Neuronal stem cell (in vitro differentiated cells): ENCODE data around the gene ADPRHL1.
A peak's percentile ranks its signal among the peaks of the same experiment; 100 is the strongest.

Experiments used
- DNase-seq: peaks from one replicate; pipeline ENCODE4 v3.0.0-alpha.2; 2013; ENCODE audit warnings: low spot score
- H2AFZ ChIP-seq: one replicate; pipeline ENCODE4 v1.6.1; 2013; ENCODE audit warnings: mild to moderate bottlenecking, low read length, inconsistent platforms
- H2AK5ac ChIP-seq: 2 replicates; pipeline ENCODE4 v1.6.1; 2013; ENCODE audit warnings: low read depth, mild to moderate bottlenecking, inconsistent platforms, low read length, moderate library complexity, mixed read lengths
- H2BK120ac ChIP-seq: 2 replicates; pipeline ENCODE4 v1.6.1; 2013; ENCODE audit warnings: low read depth, mild to moderate bottlenecking, inconsistent platforms, low read length, moderate library complexity, mixed read lengths
- H2BK12ac ChIP-seq: one replicate; pipeline ENCODE4 v1.6.1; 2013; ENCODE audit warnings: low read length, inconsistent platforms
- H2BK15ac ChIP-seq: 2 replicates; pipeline ENCODE4 v1.6.1; 2013; ENCODE audit warnings: mild to moderate bottlenecking, low read length, inconsistent platforms, mixed read lengths
- H2BK5ac ChIP-seq: one replicate; pipeline ENCODE4 v1.6.1; 2013; ENCODE audit warnings: inconsistent platforms, mild to moderate bottlenecking, low read length, moderate library complexity
- H3K14ac ChIP-seq: one replicate; pipeline ENCODE4 v1.6.1; 2013; ENCODE audit warnings: low read length, inconsistent platforms
- H3K18ac ChIP-seq: 2 replicates; pipeline ENCODE4 v1.6.1; 2013; ENCODE audit warnings: low read length, inconsistent platforms
- H3K23ac ChIP-seq: 2 replicates; pipeline ENCODE4 v1.6.1; 2013; ENCODE audit warnings: low read depth, mild to moderate bottlenecking, mixed read lengths, low read length, inconsistent platforms; ENCODE audit not compliant: poor library complexity
- H3K27ac ChIP-seq: replicated peaks from 3 replicates; pipeline ENCODE4 v1.5.1; 2013; ENCODE audit warnings: low read length, inconsistent platforms
- H3K27me3 ChIP-seq, 3 experiments: 2 replicates each; pipeline ENCODE4 v1.6.1; 2013; ENCODE audit warnings: low read length in 3 of 3, mild to moderate bottlenecking in 2 of 3, inconsistent platforms in 1 of 3, low read depth in 1 of 3, mixed read lengths in 1 of 3, moderate library complexity in 1 of 3; ENCODE audit not compliant: control insufficient read depth in 3 of 3, insufficient read depth in 3 of 3
- H3K36me3 ChIP-seq, 2 donors: replicated peaks in 1 of 2; 2 replicates each; pipeline ENCODE4 v1.6.1; 2013; ENCODE audit warnings: low read length in 2 of 2; ENCODE audit not compliant: control insufficient read depth in 2 of 2, insufficient read depth in 2 of 2
- H3K4ac ChIP-seq: 2 replicates; pipeline ENCODE4 v1.6.1; 2013; ENCODE audit warnings: inconsistent platforms, mild to moderate bottlenecking, low read length, moderate library complexity
- H3K4me1 ChIP-seq, 2 donors: 1 replicate in 1 of 2; 2 replicates in 1 of 2; pipeline ENCODE4 v1.6.1; 2013; ENCODE audit warnings: low read length in 2 of 2, low read depth in 1 of 2; ENCODE audit not compliant: control insufficient read depth in 2 of 2, insufficient read depth in 1 of 2
- H3K4me2 ChIP-seq: one replicate; pipeline ENCODE4 v1.6.1; 2013; ENCODE audit warnings: mild to moderate bottlenecking, low read length, inconsistent platforms; ENCODE audit not compliant: insufficient read depth, poor library complexity, severe bottlenecking
- H3K4me3 ChIP-seq, 2 donors: 2 replicates each; pipeline ENCODE4 v1.5.1; 2013; ENCODE audit warnings: low read length in 2 of 2, mild to moderate bottlenecking in 2 of 2, inconsistent platforms in 1 of 2, moderate library complexity in 1 of 2
- H3K79me1 ChIP-seq: one replicate; pipeline ENCODE4 v1.6.1; 2013; ENCODE audit warnings: low read depth, mild to moderate bottlenecking, inconsistent platforms, low read length, moderate library complexity
- H3K9ac ChIP-seq: one replicate; pipeline ENCODE4 v1.6.1; 2013; ENCODE audit warnings: mild to moderate bottlenecking, low read depth, low read length, inconsistent platforms; ENCODE audit not compliant: poor library complexity
- H3K9me3 ChIP-seq, 2 donors: replicated peaks in 1 of 2; 2 replicates each; pipeline versions ENCODE3 to v1.6.1; 2013; ENCODE audit warnings: low read length in 2 of 2, mild to moderate bottlenecking in 2 of 2, inconsistent platforms in 1 of 2, low read depth in 1 of 2, mixed read lengths in 1 of 2, moderate library complexity in 1 of 2; ENCODE audit not compliant: control insufficient read depth in 2 of 2, insufficient read depth in 1 of 2
- H4K8ac ChIP-seq: one replicate; pipeline ENCODE4 v1.6.1; 2013; ENCODE audit warnings: low read depth, mild to moderate bottlenecking, inconsistent platforms, low read length, moderate library complexity
- H4K91ac ChIP-seq: one replicate; pipeline ENCODE4 v1.6.1; 2013; ENCODE audit warnings: low read length, low read depth, mild to moderate bottlenecking, inconsistent platforms; ENCODE audit not compliant: poor library complexity
- WGBS, 2 donors: extraction: QIAGEN DNeasy Blood & Tissue Kit; methylation state at CpG; one replicate each; pipeline ENCODE4 v1.1.7; 2013; ENCODE audit warnings: missing lambda C conversion rate in 2 of 2, mixed read lengths in 1 of 2; ENCODE audit not compliant: insufficient read length in 2 of 2, insufficient replicate concordance in 1 of 2; ENCODE audit errors: extremely low coverage in 2 of 2; 5-methylcytosine and 5-hydroxymethylcytosine counted together

The ADPRHL1 gene

DNA sequence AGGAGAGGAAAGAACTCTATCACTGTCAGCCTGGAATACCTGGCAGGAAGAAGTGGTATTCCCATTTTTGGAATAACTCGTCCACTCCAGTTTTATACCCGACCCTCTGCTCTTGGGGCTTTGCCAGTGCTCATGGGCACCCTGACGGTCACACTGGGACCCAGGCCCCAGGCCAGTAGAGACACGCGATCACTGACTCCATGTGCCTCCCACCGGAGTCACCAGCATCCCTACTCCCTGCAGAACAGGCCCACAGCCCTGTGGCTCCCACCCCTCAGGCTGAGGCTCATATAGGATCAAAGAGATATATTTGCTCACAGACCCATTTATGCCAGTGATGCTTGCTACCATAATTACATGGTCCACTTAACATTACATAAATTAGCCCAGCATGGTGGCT, 92.8 kb downstream of the ADPRHL1 start:
- H3K27me3 ChIP-seq: peaks cover 0 to 8% (median 0%) of the 10 kb centered on the region in 3 experiments
- H3K4me2 ChIP-seq: no peak overlapping the region
- no peak for DNase-seq
- H2BK15ac ChIP-seq: no peak overlapping the region
- peak overlapping the region; percentile 41 for H2BK12ac ChIP-seq
- H4K8ac ChIP-seq: no peak overlapping the region
- H3K4ac ChIP-seq: no peak overlapping the region
- H2AK5ac ChIP-seq: no peak overlapping the region
- peaks cover 0 to 3% of the 10 kb centered on the region in 2 donors for H3K9me3 ChIP-seq
- no peak overlapping the region for H3K23ac ChIP-seq
- no peak overlapping the region for H2BK120ac ChIP-seq
- H3K18ac ChIP-seq: no peak overlapping the region
- no CpG with 5 or more reads among the region's 6 CpGs for WGBS, 2 donors
- peaks cover 1 to 6% of the 10 kb centered on the region in 2 donors for H3K36me3 ChIP-seq
- H3K4me1 ChIP-seq: peaks cover 2 to 6% of the 10 kb centered on the region in 2 donors
- no peak overlapping the region for H2AFZ ChIP-seq
- no peak overlapping the region for H3K4me3 ChIP-seq
- peaks cover 6% of the 10 kb centered on the region for H3K79me1 ChIP-seq
- H2BK5ac ChIP-seq: no peak overlapping the region
- no peak overlapping the region for H3K14ac ChIP-seq
- no peak overlapping the region for H3K27ac ChIP-seq
- no peak overlapping the region for H4K91ac ChIP-seq
- no peak overlapping the region for H3K9ac ChIP-seq

DNA sequence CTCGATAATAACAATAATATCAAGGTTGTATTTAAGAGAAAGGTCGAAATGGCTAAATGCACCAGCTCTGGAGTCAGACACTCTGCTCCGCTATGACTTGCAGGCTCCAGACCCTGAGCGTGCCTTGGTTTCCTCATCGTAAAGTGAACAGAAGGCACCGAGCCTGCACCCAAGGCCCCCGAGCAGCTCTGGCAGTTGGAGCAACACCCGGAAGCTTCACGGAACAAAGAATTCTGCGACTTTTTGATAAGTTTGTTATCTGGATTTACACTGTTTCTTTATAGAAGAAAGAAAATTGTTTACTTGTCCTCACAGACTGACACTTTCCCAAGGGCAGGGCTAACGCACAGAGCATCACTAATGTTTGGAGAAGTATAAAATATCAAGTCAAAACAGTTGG, 93.7 kb downstream of the ADPRHL1 start:
- Histone ChIP-seq H2AK5ac (no peak overlapping the region), H3K23ac (no peak overlapping the region), H3K9me3 (no peaks in the 10 kb centered on the region), H3K14ac (no peak overlapping the region), H2AFZ (no peak overlapping the region), H3K27ac (no peak overlapping the region), H3K4me2 (no peak overlapping the region), H3K36me3 (peaks cover 3 to 6% of the 10 kb centered on the region in 2 donors), H3K9ac (no peak overlapping the region), H4K91ac (no peak overlapping the region), H3K79me1 (peaks cover 4% of the 10 kb centered on the region), H2BK15ac (no peak overlapping the region), H3K4me1 (peaks cover 0 to 2% of the 10 kb centered on the region in 2 donors), H4K8ac (no peak overlapping the region), H3K4me3 (no peak overlapping the region), H3K18ac (no peak overlapping the region), H3K27me3 (peaks cover 0 to 8% (median 0%) of the 10 kb centered on the region in 3 experiments), H3K4ac (no peak overlapping the region), H2BK12ac (no peak overlapping the region), H2BK120ac (no peak overlapping the region), H2BK5ac (no peak overlapping the region)
- WGBS, 2 donors: no CpG with 5 or more reads among the region's 11 CpGs
- no peak for DNase-seq

DNA sequence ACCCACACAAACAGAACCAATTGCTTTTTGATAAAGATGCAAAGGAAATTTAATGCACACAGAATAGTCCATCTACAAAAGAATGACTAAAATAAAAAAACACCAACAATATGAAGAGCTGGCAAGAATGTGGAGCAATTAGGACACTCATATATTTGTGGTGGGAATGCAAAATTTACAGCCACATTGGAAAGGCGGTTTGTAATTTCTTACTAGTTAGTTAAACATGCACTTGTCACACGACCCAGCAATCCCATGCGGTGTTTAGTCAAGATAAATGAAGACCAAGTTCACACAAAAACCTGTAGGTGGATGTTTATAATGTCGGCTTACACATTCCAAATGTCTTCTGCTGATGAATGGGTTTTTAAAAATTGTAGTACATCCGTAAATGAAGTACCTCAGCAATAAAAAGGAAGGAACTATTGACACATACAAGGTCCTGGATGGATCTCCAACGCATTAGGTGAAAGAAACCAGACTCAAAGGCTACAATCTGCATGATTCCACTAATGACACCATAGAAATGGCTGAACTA, 94.6 kb downstream of the ADPRHL1 start:
- Histone ChIP-seq H2BK120ac (no peak overlapping the region), H3K27ac (no peak overlapping the region), H3K4ac (no peak overlapping the region), H3K4me1 (peaks cover 0 to 2% of the 10 kb centered on the region in 2 donors), H3K23ac (no peak overlapping the region), H2BK5ac (no peak overlapping the region), H2AFZ (no peak overlapping the region), H2BK12ac (no peak overlapping the region), H3K4me2 (no peak overlapping the region), H2BK15ac (no peak overlapping the region), H3K9ac (no peak overlapping the region), H3K14ac (no peak overlapping the region), H3K18ac (no peak overlapping the region), H3K9me3 (no peaks in the 10 kb centered on the region), H3K36me3 (peaks cover 3 to 6% of the 10 kb centered on the region in 2 donors), H4K8ac (no peak overlapping the region), H3K4me3 (no peak overlapping the region), H3K79me1 (peaks cover 4% of the 10 kb centered on the region), H2AK5ac (no peak overlapping the region), H3K27me3 (peaks cover 0 to 8% (median 0%) of the 10 kb centered on the region in 3 experiments), H4K91ac (no peak overlapping the region)
- WGBS, 2 donors: no CpG with 5 or more reads among the region's 6 CpGs
- DNase-seq: no peak

DNA sequence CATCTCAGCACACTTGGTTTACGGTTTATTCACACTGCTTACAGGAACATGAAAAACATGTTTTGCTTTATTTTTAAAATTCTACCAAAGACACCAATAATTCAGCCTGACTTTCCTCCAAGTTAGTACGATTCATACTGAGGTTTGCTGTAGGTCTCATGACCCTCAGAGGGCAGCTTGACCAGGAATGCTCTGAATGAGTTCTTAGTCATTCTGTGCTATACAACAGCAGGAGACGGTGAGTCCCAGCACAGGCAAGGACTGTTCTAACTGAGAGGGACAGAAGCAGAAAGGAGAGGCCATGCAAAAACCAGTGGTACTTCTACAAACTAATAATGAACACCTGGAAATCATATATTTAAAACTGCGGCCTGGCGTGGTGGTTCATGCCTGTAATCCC, 95.8 kb downstream of the ADPRHL1 start:
- Histone ChIP-seq H3K4me1 (no peaks in the 10 kb centered on the region), H3K36me3 (peaks cover 5 to 12% of the 10 kb centered on the region in 2 donors), H2AFZ (no peak overlapping the region), H3K27me3 (peaks cover 0 to under 1% (median 0%) of the 10 kb centered on the region in 3 experiments), H3K79me1 (no peaks in the 10 kb centered on the region), H3K9me3 (no peaks in the 10 kb centered on the region), H2BK15ac (no peak overlapping the region), H4K91ac (no peak overlapping the region), H2BK5ac (no peak overlapping the region), H3K4ac (no peak overlapping the region), H3K27ac (no peak overlapping the region), H3K4me2 (no peak overlapping the region), H2AK5ac (no peak overlapping the region), H3K9ac (no peak overlapping the region), H3K4me3 (no peak overlapping the region), H3K23ac (no peak overlapping the region), H3K14ac (no peak overlapping the region), H2BK12ac (no peak overlapping the region), H4K8ac (no peak overlapping the region), H2BK120ac (no peak overlapping the region), H3K18ac (no peak overlapping the region)
- no peak for DNase-seq
- no CpG with 5 or more reads among the region's 5 CpGs for WGBS, 2 donors
